Stimulated activated CD4-positive, alpha-beta T cell treated with anti-CD3 and anti-CD28 coated beads, Interleukin-4, amount 100 ng/mL, for 24 hours (primary cell): ENCODE data around the gene LHPP.

Experiments used
- DNase-seq: peaks from one replicate; pipeline ENCODE4 v3.0.0-alpha.2; 2020

LHPP gene

GRCh38 chr10:124649214-124649613 is 187.6 kb downstream of the LHPP start:
- no peak for DNase-seq

- DNase-seq, result no peak
Measured at GRCh38 chr10:124650263-124650662, 188.6 kb downstream of the LHPP start.

- peak; percentile 66 for DNase-seq
Measured at GRCh38 chr10:124650820-124651401, 189.3 kb downstream of the LHPP start.

GRCh38 chr10:124651402-124651891 is 189.8 kb downstream of the LHPP start:
- DNase-seq, result no peak

- no peak for DNase-seq
Measured at GRCh38 chr10:124652200-124652599, 190.6 kb downstream of the LHPP start.

- no peak for DNase-seq
Measured at GRCh38 chr10:124652701-124653100, 191.1 kb downstream of the LHPP start.

- DNase-seq, result no peak
Measured at GRCh38 chr10:124653311-124653710, 191.7 kb downstream of the LHPP start.

- DNase-seq, result no peak
Measured at GRCh38 chr10:124653811-124654651, 192.4 kb downstream of the LHPP start.

DNA sequence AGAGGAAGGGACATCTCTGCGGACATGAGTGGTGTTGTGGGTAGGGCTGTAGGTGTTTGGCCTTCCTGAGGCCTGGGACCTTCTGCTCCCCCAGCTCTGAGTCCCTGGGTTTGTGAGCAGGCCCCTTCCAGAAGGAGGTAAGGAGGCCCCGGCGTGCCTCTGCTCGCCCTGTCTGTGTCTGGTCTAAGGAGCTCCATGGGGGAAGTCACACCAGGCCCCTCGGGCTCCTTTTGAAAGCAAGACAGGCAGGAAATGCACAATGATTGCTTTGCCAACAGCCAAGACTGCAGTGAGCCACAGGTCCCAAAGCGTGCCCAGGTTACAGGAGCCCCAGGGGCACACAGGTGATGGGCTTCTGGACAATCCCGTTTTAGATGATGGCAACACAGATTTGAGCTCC is 193.1 kb downstream of the LHPP start:
- no peak for DNase-seq

DNA sequence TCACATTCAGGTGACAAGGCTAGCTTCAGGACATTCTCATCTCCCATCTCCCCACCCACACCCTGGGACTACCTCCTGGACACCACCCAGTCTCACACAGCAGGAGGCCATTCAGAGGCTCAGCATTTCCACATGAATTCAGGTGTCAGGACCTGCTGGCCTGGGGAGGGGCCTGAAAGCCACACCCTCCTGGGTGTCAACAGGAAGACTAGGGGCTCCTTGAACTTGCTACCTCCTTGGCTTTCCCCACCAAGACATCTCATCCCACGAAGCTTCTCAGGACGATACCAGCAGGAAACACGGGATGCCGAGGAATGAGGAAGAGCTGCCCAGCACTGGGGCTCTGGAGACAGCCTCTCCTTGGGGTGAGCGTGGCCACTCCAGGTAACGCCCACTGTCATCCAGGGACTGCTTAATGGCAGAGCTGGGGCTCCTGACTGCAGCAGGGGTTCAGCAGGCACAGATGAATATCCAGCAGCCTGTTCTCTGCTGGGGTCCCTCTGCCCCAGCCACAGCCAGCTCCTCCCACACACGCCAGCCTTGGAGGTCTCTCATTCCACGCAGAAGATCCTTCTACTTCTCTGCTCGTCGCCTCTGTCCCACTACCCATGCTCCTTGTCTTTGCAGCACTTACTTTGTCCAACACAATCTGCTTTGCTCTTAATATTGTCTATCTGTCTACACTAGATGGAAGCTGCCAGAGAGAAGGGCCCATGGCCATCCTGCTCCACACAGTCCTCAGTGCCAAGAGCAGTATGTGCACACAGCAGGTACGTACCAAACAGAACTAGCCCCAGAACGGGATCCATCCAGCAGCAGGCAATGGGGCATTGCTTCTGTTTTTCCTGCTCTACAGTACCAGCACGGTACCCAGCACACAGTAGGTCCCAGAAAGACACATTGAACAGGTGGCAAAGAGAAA is 193.8 kb downstream of the LHPP start:
- no peak for DNase-seq

- DNase-seq, result no peak
Measured at GRCh38 chr10:124656113-124656490, 194.5 kb downstream of the LHPP start.

GRCh38 chr10:124656541-124656940 is 194.9 kb downstream of the LHPP start:
- DNase-seq, result no peak

DNA sequence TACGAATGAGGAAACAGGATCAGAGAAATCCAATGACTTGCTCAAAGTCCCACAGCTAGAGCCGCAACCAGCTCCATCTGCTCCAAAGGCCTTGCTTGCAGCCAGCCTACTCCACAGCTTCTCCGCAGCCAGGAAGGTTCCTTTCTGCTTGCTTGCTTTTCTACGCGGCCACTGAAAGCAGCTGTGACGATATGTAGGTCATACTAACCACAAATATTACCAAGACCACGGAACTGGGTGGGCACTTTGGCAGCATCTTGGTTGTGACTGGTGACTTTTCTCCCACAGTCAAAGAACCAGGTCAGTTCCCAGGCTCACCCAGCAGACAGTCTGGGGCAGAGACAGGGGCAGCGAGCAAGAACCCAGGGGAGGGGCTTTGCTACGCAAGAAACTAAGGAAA is 196.2 kb downstream of the LHPP start:
- peak; percentile 39 for DNase-seq

DNA sequence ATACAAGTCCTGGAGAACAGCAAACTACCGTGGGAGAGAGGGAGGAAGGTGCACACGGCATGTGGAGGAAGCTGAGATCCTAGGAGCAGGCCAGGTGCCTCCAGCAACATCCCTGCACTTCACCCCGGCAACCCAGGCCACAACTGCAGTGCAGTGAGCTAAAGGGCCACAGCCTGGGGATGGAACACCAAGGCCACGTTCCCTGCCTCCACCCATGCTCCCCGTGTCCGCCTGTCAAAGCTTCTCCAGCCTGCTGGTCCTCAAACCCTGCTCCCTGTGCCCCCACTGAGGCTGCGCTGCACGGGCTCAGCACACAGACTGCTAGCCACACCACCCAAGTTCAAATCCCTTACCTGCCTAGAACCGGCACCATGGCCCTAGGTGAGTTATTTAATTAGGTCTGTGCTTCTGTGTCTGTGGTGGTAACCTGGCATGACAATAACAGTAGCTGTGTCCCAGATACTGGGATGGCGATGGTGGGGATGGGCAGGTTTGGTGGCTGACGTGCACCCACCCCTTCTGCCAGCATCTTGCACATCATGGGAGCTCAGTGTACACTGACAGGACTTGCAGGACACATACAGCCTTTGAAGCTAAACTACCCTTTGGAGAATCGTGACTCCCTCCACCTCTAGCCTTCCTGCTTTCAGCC is 197.1 kb downstream of the LHPP start:
- no peak for DNase-seq

- no peak for DNase-seq
Measured at GRCh38 chr10:124659380-124659779, 197.8 kb downstream of the LHPP start.

GRCh38 chr10:124660404-124661125 is 198.9 kb downstream of the LHPP start:
- no peak for DNase-seq

GRCh38 chr10:124661660-124662180 is 200.1 kb downstream of the LHPP start:
- DNase-seq, result no peak

DNA sequence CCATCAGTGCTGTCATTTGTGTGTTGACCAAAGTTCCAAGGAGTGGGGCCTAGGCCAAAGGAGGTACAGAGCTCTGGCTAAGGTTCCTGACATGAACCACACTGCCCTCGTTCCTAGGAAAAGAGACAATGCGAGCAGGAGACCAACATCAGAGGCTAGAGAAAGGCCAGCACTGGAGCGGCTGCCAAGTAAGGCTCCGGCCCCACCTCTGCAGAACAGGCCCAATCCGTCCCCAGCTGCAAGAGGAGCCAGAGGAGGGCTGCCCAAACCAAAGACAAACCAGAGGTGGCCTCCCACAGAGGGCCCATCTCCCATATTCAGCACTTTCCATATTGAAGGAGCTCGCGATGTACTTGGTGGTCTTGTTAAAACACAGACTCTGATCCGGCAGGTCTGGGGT is 201.6 kb downstream of the LHPP start:
- DNase-seq, result no peak
